Measurements from ENCODE around the gene GBP3. TPM values are rescaled to one million over a fixed set of nuclear protein-coding genes. Genes with fewer than 3 reads are reported as not detected.
"Not testable (repeated sequence)": the region's sequence is repeated elsewhere in the genome, so short reads cannot be mapped to it uniquely, and the experiment has no call there.

GBP3 gene
- total RNA-seq, 4 donors from 2014 or later, result 5.5 to 15.7 (median 9.7) TPM

- H3K4me1 ChIP-seq, result no peaks in the 10 kb centered on the region
- WGBS, result 83% methylated on average over 1 of the region's 1 CpG
These were observed 14.5 kb upstream of the GBP3 start for GRCh38 chr1:89037186-89037585.

GRCh38 chr1:89035080-89035479 is 12.4 kb upstream of the GBP3 start:
- H3K27me3 ChIP-seq, result no peaks in the 10 kb centered on the region
- H3K36me3 ChIP-seq, result no peaks in the 10 kb centered on the region
- no peak overlapping the region for H3K4me3 ChIP-seq
- WGBS, result 78% methylated on average over 1 of the region's 1 CpG
- no peak for TF ChIP-seq POLR2AphosphoS5 (IDR thresholded peaks at IDR 0.05)
- no peak for TF ChIP-seq CTCF (IDR thresholded peaks at IDR 0.05)
- TF ChIP-seq POLR2A (IDR thresholded peaks at IDR 0.05), result no peak
- no peak for TF ChIP-seq EP300 (IDR thresholded peaks at IDR 0.05)
- H3K4me1 ChIP-seq, result no peaks in the 10 kb centered on the region
- DNase-seq (ENCODE audit: low spot score in 2 of 2), result no peak
- H3K27ac ChIP-seq, result no peak overlapping the region
- H3K9me3 ChIP-seq, result no peaks in the 10 kb centered on the region

More at GRCh38 chr1:89037186-89037585, 14.5 kb upstream of the GBP3 start:
- Histone ChIP-seq H3K4me3 (no peak overlapping the region), H3K9me3 (no peaks in the 10 kb centered on the region), H3K27me3 (no peaks in the 10 kb centered on the region), H3K27ac (no peak overlapping the region), H3K36me3 (no peaks in the 10 kb centered on the region)
- no peak for DNase-seq (ENCODE audit: low spot score in 2 of 2)
- TF ChIP-seq POLR2AphosphoS5 (IDR thresholded peaks at IDR 0.05) (no peak), POLR2A (IDR thresholded peaks at IDR 0.05) (no peak), CTCF (IDR thresholded peaks at IDR 0.05) (no peak), EP300 (IDR thresholded peaks at IDR 0.05) (no peak)

- DNase-seq (ENCODE audit: low spot score in 2 of 2); H3K27me3 ChIP-seq; H3K36me3 ChIP-seq; H3K4me1 ChIP-seq; H3K4me3 ChIP-seq; H3K27ac ChIP-seq; H3K9me3 ChIP-seq: not testable (repeated sequence)
- 70% methylated on average over 4 of the region's 5 CpGs for WGBS
These were observed 11.3 kb upstream of the GBP3 start for GRCh38 chr1:89034004-89034403.

- H3K27ac ChIP-seq; H3K4me3 ChIP-seq; H3K4me1 ChIP-seq; H3K36me3 ChIP-seq; H3K9me3 ChIP-seq; DNase-seq (ENCODE audit: low spot score in 2 of 2); H3K27me3 ChIP-seq: not testable (repeated sequence)
- 42% methylated on average over 2 of the region's 2 CpGs for WGBS
These were observed 6.4 kb upstream of the GBP3 start for GRCh38 chr1:89029051-89029450.

- H3K4me3 ChIP-seq, result no peak overlapping the region
- H3K27ac ChIP-seq, result no peak overlapping the region
- WGBS, result 99% methylated on average over 3 of the region's 3 CpGs
- no peaks in the 10 kb centered on the region for H3K9me3 ChIP-seq
- H3K4me1 ChIP-seq, result peaks cover 15% of the 10 kb centered on the region
- no peaks in the 10 kb centered on the region for H3K27me3 ChIP-seq
- H3K36me3 ChIP-seq, result no peaks in the 10 kb centered on the region
- DNase-seq (ENCODE audit: low spot score in 2 of 2), result no peak
- TF ChIP-seq EP300 (IDR thresholded peaks at IDR 0.05) (no peak), CTCF (IDR thresholded peaks at IDR 0.05) (no peak), POLR2A (IDR thresholded peaks at IDR 0.05) (no peak), POLR2AphosphoS5 (IDR thresholded peaks at IDR 0.05) (no peak)
These were observed 3.3 kb upstream of the GBP3 start for GRCh38 chr1:89025928-89026327.

- Histone ChIP-seq H3K27me3 (no peaks in the 10 kb centered on the region), H3K9me3 (no peaks in the 10 kb centered on the region), H3K36me3 (no peaks in the 10 kb centered on the region), H3K4me1 (peaks cover 39% of the 10 kb centered on the region), H3K27ac (peak overlapping the region; percentile 75), H3K4me3 (peak overlapping the region; percentile 50)
- DNase-seq (ENCODE audit: low spot score in 2 of 2), result no peak
- no peak for TF ChIP-seq CTCF (IDR thresholded peaks at IDR 0.05)
- no peak for TF ChIP-seq EP300 (IDR thresholded peaks at IDR 0.05)
- TF ChIP-seq POLR2AphosphoS5 (IDR thresholded peaks at IDR 0.05), result no peak
- no peak for TF ChIP-seq POLR2A (IDR thresholded peaks at IDR 0.05)
These were observed 360 bp upstream of the GBP3 start for GRCh38 chr1:89023026-89023425.
